ENCODE data around the gene SLBP. TPM values are rescaled to one million over a fixed set of nuclear protein-coding genes. Genes with fewer than 3 reads are reported as not detected.

SLBP gene
- total RNA-seq, 1 experiment from 2014 or later = 73.4 TPM

DNA sequence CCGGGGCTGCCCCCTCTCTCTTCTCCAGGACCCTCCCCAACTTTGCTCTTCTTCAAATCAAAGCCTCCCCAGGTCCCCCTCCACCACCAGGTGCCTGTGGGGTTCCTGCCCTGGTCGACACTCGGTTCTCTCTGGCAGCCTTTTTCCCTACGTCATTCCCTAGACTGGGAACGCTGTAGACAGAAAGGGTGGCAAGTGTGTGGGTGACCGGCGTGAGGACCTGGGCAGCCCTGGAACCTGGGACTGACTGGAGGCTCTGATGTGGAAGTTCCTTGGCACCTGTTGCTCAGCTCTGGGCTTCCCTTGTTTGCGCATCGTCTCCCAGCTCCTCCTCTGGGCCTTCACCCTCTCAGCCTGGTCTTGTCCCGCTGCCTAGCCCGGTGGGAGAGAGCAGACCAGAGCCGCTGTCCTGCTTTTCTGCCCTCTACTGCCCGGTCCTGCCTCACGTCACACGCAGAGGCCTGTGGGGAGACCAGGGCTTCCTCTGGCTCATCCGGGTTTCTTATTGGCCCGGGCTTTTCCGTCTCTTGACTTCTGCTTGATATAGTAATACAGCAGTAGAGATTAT is 10.5 kb upstream of the SLBP start:
- intact Hi-C loops (cut with micrococcal nuclease; ENCODE audit: unreplicated experiment) (no loop called here), in situ Hi-C loops (cut with HindIII; ENCODE audit: low pct_unique_long_range_greater_than_20kb, low sequenced_read_pairs) (no loop called here)
- H3K27me3 ChIP-seq (ENCODE audit: control insufficient read depth, insufficient read depth, low read length) = no peaks in the 10 kb centered on the region
- ATAC-seq = no peak
- no peaks in the 10 kb centered on the region for H3K9me3 ChIP-seq (ENCODE audit: control insufficient read depth, insufficient read depth, low read depth, low read length)
- DNase-seq (ENCODE audit: low read depth, low spot score) = no peak
- no peak for TF ChIP-seq REST (IDR thresholded peaks at IDR 0.05; ENCODE audit: insufficient read depth in 1 of 2, low read depth in 2 of 2, low read length in 1 of 2)
- TF ChIP-seq POLR2AphosphoS5 (IDR thresholded peaks at IDR 0.05; ENCODE audit: low read depth, low read length) = no peak
- no peak for TF ChIP-seq TCF7L2 (IDR thresholded peaks at IDR 0.05; ENCODE audit: low read depth, low read length)
- TF ChIP-seq, protein P1, sequence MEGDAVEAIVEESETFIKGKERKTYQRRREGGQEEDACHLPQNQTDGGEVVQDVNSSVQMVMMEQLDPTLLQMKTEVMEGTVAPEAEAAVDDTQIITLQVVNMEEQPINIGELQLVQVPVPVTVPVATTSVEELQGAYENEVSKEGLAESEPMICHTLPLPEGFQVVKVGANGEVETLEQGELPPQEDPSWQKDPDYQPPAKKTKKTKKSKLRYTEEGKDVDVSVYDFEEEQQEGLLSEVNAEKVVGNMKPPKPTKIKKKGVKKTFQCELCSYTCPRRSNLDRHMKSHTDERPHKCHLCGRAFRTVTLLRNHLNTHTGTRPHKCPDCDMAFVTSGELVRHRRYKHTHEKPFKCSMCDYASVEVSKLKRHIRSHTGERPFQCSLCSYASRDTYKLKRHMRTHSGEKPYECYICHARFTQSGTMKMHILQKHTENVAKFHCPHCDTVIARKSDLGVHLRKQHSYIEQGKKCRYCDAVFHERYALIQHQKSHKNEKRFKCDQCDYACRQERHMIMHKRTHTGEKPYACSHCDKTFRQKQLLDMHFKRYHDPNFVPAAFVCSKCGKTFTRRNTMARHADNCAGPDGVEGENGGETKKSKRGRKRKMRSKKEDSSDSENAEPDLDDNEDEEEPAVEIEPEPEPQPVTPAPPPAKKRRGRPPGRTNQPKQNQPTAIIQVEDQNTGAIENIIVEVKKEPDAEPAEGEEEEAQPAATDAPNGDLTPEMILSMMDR (IDR thresholded peaks at IDR 0.05) = no peak
- TF ChIP-seq SIN3A (IDR thresholded peaks at IDR 0.05; ENCODE audit: borderline replicate concordance, insufficient read depth, low read depth, low read length) = no peak
- H3K27ac ChIP-seq (ENCODE audit: low read length) = peak overlapping the region; percentile 89
- ChIA-PET POLR2A (no interaction called here), CTCF (no interaction called here)
- peaks cover 7% of the 10 kb centered on the region for H3K36me3 ChIP-seq (ENCODE audit: control insufficient read depth, insufficient read depth, low read length)
- H3K4me1 ChIP-seq (ENCODE audit: control insufficient read depth, insufficient read depth, low read length) = peaks cover 44% of the 10 kb centered on the region
- no TSS peak for BruUV-seq (replicated peaks)
- peak overlapping the region; percentile 64 to 68 for H3K4me3 ChIP-seq (ENCODE audit: low read depth in 2 of 2, low read length in 2 of 2)

DNA sequence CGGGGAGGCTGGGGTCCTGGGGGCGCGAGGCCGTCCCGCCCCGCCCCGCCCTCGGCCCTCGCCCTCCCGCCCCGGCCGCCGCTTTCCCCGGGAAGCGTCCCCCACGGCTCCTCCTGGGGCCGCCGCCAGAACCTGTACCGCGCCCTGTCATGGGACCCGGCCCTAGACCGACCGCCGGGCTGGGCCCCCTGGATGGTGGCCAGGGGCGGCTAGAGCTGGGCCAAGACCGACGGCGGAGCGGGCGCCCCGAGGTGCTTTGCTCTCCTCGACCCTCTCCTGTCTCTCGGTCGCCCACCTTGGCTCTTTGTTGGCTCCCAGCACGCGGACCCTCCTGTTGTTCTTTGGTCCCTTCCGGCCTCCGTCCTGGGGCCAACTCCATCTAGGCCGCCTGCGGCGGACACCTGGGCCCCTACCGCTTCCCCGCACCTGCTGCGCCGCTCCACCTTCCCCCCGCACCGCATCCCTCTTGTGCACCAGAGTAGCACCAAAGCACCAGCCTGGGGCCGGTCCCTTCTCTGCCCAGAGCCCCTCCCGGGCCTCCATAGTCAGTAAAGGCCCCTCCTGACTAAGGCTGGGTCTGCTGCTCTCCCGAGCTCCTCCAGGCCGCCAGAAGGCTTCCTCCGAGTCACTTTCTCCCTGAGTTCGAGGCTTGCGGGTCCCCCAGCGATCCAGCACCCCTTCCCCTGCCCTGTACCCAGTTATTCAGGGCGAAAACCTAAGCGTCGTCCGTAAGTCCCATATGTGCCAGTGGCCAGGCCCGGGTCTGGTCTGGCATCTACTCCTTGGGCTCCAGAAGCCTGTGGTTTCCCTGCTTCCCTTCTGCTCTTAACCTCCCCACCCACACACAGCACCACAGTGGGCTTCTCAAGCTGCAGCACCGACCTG is 9.8 kb upstream of the SLBP start:
- intact Hi-C loops (cut with micrococcal nuclease; ENCODE audit: unreplicated experiment) (no loop called here), in situ Hi-C loops (cut with HindIII; ENCODE audit: low pct_unique_long_range_greater_than_20kb, low sequenced_read_pairs) (no loop called here)
- 0 out of 2 replicates have a peak, but pooled peaks have one; percentile 43 for TF ChIP-seq SIN3A (IDR thresholded peaks at IDR 0.05; ENCODE audit: borderline replicate concordance, insufficient read depth, low read depth, low read length)
- no peak for TF ChIP-seq POLR2AphosphoS5 (IDR thresholded peaks at IDR 0.05; ENCODE audit: low read depth, low read length)
- TF ChIP-seq, protein P1 (IDR thresholded peaks at IDR 0.05) = no peak
- no peaks in the 10 kb centered on the region for H3K27me3 ChIP-seq (ENCODE audit: control insufficient read depth, insufficient read depth, low read length)
- H3K36me3 ChIP-seq (ENCODE audit: control insufficient read depth, insufficient read depth, low read length) = peaks cover 7% of the 10 kb centered on the region
- no TSS peak for BruUV-seq (replicated peaks)
- ATAC-seq (peak; percentile 12), DNase-seq (ENCODE audit: low read depth, low spot score) (no peak)
- CTCF ChIA-PET = no interaction called here
- H3K9me3 ChIP-seq (ENCODE audit: control insufficient read depth, insufficient read depth, low read depth, low read length) = no peaks in the 10 kb centered on the region
- H3K27ac ChIP-seq (ENCODE audit: low read length) = peak overlapping the region; percentile 89
- POLR2A ChIA-PET = no interaction called here
- peak overlapping the region; percentile 64 to 68 for H3K4me3 ChIP-seq (ENCODE audit: low read depth in 2 of 2, low read length in 2 of 2)
- H3K4me1 ChIP-seq (ENCODE audit: control insufficient read depth, insufficient read depth, low read length) = peaks cover 40% of the 10 kb centered on the region
